GM20000 (cell line): ENCODE data around the gene TMEM225B.
"Not testable (repeated sequence)": the region's sequence is repeated elsewhere in the genome, so short reads cannot be mapped to it uniquely, and the experiment has no call there.

Experiments
- DNase-seq: peaks from one replicate; pipeline ENCODE4 v3.0.0; 2012; ENCODE audit warnings: low spot score
- CTCF ChIP-seq: IDR thresholded peaks from 2 replicates; pipeline ENCODE4 v1.5.1; 2012; ENCODE audit warnings: mild to moderate bottlenecking, control low read depth; ENCODE audit errors: extremely low read depth, missing control alignments

The TMEM225B gene

DNA sequence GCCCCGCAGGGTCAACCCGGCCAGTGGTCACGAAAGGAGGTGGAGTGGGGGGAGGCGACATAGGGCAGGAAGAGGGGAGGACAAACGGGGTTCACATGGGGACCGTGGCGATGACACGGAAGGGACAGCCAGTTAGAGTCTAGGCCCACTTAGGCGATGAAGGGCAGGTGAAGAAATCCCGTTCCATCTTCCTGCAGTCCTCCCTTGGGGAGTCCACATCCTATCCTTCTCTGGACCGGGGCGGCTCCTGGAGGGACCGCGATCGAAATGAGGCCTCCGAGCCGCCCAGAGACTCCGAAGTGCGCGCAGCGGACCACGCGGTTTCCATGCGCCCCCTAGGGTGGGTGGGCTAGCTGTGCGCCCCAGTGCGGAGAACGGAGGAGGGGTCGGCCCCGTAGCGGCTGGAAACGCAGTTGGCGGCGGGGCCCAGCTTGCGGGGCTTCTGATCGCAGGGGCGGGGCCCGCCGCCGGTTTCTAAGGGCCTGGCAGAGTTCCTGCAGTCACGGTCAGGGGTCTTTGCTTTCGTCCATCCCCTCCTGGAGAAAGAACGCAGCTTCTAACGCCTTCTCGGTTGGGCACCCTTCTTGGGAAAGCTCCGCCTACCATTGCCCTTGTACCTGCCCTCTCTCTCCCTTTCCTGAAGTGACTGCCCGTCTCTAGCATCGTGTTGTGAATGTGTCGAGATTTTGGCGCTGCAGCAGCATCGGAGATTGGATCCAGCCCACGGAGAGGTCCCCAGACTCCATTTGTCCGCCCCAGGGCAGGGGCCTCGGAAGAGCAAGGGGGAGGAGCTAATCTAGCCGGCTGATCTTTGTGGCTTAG lies 17.9 kb upstream of the TMEM225B start:
- DNase-seq, result peak; percentile 32
- peak; percentile 8 for TF ChIP-seq CTCF

DNA sequence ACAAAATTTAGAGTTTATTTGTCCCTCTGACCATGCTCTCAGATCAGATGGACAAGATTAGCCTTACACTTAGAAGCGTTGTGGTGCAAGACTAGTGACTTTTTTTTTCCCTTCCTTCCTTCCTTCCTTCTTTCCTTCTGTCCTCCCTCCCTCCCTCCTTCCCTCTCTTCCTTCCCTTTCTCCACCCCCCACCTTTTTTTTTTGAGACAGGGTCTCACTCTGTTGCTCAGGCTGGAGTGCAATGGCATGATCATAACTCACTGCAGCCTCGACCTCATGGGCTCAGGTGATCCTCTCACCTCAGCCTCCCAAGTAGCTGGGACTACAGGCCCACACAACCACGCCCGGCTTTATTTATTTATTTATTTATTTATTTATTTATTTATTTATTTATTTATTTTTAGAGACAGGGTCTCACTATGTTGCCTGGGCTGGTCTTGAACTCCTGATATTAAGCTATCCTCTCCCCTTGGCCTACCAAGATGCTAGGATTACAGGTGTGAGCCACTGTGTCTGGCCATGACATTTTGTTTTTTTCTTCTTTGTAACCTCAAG lies 17.2 kb upstream of the TMEM225B start:
- DNase-seq, result not testable (repeated sequence)

- TF ChIP-seq CTCF, result no peak
- DNase-seq, result no peak
Observed at GRCh38 chr7:99588868-99589267, 9.2 kb upstream of the TMEM225B start.

DNA sequence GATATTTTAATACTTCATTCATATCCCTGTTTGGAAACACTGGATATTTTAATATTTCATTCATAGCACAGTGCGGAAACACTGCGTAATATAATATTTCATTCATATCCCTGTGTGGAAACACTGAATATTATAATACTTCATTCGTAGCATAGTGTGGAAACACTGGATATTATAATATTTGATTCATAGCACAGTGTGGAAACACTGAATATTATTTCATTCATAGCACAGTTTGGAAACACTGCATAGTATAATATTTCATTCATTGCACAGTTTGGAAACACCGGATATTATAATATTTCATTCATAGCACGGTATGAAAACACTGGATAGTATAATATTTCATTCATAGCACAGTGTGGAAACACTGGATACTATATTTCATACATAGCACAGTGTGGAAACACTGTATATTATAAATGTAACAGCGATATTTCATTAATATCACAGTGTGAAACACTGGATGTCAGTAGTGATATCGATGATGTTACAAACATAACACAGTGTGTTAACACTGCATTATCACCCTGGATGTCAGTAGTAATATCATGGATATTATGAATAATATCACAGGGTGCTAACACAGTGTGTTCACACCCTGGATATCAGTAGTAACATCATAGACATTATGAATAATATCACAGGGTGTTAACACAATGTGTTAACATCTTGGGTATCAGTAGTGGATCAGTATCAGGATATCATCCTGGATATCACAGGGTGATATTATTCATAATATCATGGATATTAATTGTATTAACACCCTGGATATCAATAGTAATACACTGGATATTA lies 2.9 kb upstream of the TMEM225B start:
- DNase-seq, result no peak
- no peak for TF ChIP-seq CTCF

DNA sequence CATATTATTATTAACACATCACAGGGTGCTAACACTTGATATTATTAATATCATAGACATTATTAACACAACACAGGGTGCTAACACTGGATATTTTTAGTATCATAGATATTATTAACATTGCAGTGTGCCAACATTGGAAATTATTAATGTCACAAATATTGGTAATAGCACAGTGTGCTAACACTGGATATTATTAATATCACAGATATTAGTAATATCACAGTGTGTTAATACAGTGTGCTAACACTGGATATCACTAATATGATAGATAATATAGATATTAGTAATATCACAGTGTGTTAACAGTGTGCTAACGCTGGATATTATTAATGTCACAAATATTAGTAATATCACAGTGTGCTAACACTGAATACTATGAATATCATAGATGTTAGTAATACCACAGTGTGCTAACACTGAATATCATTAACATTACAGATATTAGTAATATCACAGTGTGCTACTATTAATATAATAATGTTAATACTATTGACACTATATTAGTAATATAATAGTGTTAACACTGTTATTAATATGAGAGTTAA lies 1.6 kb upstream of the TMEM225B start:
- TF ChIP-seq CTCF, result no peak
- no peak for DNase-seq

DNA sequence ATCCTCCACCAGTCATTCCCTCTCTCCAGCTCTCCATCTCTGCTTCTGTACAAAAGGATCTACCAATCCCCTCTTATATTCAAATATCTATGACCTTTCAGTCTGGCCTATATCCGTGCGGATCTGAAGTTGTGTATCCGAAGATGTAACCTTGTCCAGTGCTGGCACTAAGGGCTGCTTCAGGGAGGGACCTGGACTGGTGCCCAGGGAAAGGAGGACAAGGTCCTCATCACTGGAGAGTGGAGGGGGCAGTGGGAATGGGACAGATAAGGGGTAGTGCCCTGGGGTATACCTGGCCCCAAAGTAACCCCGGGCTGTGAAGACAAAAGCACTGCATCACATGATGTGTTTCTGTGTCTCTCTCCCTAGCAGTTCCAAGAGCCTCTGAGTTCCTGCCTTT lies 1.8 kb downstream of the TMEM225B start:
- DNase-seq, result no peak
- TF ChIP-seq CTCF, result no peak

GRCh38 chr7:99601656-99602310 lies 3.7 kb downstream of the TMEM225B start:
- TF ChIP-seq CTCF, result no peak
- DNase-seq, result peak; percentile 10
